GM18511 (cell line): ENCODE results near the gene C13orf42.

Experiments
- ATAC-seq: cut with Tn5 transposase; IDR thresholded peaks from one replicate; pipeline ENCODE4 v1.9.1; 2021; ENCODE audit warnings: mild to moderate bottlenecking, moderate library complexity; ENCODE audit not compliant: unreplicated experiment

C13orf42 gene

DNA sequence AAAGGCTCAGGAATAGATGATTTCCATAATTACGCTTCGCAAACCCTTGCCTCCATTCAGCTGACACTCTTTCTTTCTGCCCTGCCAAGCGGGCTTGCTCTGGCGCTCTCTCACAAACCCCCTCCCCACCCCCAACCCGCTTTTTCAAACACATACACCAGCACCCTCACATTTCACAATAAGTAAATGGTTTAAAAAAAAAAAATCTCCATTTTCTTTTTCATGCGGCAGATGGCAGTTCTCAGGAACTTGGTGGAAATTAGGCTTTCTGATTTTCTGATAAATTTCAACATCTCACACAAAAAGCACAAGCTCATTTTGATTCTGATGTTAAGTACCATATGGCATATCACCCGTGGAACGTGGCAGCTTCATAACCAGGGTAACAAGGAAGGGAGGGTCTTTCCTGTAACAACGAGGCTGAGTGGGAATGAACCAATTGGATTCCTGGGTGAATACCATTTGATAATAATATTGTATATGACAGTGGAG lies 43.8 kb downstream of the C13orf42 start:
- no peak for ATAC-seq

GRCh38 chr13:51066091-51066831 lies 44.8 kb downstream of the C13orf42 start:
- peak; percentile 73 for ATAC-seq

DNA sequence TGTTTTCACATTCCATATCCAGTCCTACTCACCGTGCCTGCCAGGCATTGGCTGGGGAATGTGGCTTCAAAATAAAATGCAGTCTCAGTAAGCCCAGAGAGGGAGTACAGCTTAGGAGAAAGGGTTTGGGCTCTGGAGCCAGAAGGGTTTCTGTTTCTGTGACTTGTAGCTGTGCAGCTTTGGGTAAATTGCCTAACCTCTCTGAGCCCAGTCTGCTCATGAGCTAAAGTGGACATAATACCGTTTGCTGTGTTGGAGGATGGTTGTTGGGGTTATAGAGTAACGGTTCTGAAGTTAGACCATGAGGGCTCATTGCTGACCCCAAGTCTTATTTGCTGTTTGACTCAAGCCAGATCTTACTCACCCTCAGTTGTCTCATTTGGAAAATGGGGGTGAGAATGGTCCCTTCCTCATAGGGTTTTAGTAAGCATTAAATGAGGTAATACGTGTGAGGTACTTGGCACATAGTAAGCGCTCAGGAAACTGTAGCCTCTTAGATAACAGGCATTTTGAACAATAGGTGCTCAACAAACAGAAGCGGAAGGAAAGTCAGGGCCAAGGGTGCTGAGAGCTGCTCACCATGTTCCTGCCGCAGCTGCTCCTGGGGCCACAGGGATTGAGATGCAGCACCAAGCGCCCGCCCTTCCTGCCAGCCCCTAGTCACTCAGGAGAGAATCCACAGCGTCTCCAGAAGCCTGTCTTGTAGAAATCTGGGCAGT lies 45.5 kb downstream of the C13orf42 start:
- ATAC-seq: no peak

GRCh38 chr13:51064753-51065152 lies 46.3 kb downstream of the C13orf42 start:
- ATAC-seq: no peak

DNA sequence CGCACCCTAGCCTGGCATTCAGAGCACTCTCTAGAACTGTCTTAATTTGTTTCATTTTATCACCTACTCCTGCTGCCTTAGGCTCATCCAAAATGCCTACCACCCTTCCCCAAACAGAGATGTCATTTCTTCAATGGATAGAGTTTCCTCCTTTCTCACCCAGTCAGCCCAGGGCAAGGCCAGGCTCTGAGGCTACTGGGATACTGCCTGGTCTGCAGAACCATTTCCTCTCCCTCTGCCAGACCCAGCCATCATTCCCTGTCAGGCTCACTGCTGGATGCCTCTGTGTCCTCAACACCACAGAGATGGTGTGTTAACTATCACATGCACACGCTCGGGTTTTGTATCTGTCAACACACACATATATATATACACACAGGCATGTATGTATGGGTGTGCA lies 47.2 kb downstream of the C13orf42 start:
- ATAC-seq: no peak

DNA sequence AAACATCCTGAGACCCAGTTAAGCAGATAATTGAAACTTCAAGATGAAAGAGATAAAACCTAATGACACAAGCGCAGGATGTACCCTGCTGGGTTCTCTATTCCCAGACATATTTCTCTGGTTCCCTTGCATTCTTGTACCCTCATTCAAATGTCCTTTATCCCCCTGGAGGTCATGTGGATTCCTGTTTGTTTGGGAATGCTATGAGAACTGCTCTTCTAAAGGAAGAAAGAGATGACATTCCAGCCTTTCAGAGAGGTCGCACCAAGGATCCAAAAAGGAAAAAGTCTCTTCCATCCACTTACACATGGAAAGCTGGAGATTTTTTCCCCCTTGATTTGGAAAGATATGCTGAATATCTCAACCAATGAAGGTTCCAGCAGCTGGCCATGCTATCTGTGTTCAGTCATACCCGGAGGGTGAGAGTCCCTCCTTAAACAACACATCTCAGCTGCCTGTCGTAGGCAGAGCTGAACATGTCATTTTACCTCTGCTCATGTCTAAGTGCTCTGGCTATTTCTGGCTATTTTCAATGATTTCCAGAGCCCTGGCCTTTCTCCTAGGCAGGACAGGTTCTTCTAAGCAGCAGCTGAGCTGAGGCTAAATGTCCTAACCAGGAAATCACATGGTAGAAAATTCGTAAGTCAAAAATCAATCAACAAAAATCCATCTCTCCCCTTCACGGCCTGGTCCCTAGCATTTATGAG lies 52.5 kb downstream of the C13orf42 start:
- no peak for ATAC-seq

DNA sequence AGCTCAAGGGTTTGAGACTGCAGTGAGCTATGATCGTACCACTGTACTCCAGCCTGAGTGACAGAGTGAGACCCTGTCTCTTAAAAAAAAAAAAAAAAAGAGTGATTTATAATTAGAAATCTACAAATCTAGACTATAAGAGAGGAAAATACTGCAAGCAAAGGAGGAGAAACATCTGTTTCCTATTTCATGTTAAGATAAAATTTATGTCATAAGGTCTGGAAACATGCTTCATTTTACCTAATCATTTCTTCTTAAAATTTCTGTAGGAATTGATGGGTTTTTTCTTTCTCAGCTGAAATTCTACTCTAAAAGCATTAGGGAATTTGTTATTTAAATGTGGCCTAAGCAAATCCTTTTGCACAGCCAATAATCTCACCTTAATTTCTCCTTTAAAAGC lies 53.2 kb downstream of the C13orf42 start:
- no peak for ATAC-seq

- no peak for ATAC-seq
Observed at GRCh38 chr13:51057001-51057400, 54.1 kb downstream of the C13orf42 start.

- ATAC-seq: no peak
Observed at GRCh38 chr13:51052581-51052980, 58.5 kb downstream of the C13orf42 start.

DNA sequence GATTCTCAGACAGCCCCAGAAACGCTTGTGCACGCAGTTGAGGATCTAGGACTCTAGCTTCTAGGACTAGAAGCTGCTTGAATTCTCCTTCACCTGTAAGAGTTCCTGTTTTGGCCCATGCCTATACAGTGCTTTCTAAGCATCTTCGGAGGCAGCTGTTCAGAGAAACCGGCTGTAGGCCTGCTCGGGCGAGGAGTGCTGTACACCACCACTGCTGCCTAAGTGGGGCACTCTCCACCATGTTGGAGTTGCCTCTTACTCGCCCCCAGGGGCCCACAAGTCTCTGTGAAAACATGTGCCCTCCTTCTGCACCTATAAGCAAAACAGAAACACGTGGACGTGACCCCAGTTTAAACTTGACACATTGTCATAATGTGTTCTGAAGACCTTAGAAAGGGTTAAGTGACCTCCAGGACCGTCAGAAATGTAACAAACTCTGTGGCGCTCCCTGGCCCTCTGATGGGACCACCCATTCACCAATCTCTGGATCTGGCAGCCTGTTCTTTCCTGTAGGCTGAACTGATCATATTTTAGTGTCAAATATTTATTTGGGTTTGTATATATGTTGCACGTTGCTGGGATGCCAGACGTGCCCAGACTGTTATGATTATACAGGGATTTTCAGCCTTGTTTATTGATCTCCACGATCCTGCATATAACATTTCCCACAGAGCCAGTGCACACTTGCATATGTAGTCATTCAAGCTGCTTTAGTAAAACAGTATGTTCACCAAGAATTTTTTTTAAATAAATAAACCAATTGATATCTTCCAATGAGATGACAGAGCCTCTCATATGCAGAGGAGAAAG lies 60.8 kb downstream of the C13orf42 start:
- no peak for ATAC-seq

- no peak for ATAC-seq
Observed at GRCh38 chr13:51048616-51049015, 62.5 kb downstream of the C13orf42 start.

DNA sequence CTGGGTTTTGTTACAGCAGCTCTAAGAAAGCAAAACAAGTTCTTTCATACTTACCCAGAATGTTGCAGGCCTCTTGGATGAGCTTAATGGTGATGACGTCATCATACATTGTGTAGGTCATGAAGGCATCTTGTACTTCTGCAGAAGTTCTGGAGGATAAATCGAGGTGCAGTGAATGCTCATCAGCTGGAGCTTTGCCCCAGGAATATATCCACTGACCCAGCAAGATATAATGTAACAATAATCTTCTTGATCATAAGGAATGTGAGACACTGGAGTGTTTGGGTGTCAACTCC lies 63.0 kb downstream of the C13orf42 start:
- ATAC-seq: no peak

DNA sequence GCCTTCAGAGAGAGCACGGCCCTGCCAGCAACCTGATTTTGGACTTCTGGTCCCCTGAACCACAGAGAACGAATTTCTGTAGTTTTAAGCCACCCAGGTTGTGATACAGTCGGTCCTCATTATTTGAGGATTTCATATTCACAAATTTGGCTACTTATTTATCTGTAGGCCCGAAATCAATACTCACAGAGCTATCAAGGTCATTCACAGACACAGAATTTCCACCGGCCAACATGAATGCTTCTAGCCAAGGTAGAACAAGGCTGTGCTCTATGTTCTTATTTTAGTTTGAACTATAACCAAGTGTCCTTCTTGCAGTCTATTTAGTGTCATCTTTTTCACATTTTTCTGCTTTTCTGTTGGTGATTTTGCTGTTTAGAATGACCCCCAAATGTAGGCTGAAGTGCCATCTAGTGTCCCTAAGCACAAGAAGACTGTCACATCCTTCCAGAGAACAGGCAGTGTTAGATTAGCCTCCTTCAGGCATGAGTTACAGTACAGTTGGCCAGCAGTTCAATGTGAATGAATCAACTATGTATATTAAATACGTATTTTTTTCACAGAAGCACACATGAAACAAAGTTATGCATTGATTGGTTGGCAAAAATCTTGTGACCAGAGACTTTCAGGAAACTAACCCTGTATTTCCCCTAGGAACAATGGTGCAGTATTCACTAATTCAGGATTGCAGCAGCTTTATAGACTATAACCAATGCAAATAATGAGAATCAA lies 63.5 kb downstream of the C13orf42 start:
- no peak for ATAC-seq

GRCh38 chr13:51045451-51045850 lies 65.6 kb downstream of the C13orf42 start:
- no peak for ATAC-seq

DNA sequence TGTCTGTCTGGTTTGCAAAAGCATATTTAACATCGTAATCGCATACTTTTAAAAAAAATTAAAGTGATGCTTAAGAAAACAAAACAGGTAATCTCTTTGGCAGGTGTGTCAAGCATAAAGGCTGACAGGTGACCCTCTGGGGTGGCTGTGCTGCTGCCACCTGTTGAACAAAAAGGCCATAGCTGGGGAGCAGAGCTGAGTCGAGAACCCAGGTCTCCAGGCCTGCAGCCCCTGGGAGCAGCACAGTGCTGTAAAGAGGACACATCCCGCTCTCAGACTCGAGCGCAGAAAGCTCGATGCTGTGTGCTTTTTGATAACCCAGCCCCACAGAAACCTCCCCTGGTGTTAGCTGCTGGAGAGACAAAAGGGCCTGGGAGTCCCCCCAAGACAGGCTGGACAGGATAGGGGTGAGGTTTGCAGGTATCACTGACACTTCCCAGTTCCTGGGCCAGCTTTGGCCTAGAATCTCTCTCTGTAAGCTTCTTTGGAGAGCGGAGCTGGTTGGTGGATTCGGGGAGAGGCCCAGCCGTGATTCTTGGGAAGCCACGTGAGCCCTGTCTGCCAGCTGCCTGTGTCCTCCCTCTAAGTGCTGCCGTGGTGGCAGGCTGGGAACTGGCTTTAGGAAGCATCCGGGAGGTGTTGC lies 66.9 kb downstream of the C13orf42 start:
- no peak for ATAC-seq

GRCh38 chr13:51043310-51043709 lies 67.8 kb downstream of the C13orf42 start:
- ATAC-seq: no peak

- no peak for ATAC-seq
Observed at GRCh38 chr13:51041710-51042109, 69.4 kb downstream of the C13orf42 start.

GRCh38 chr13:51041126-51041525 lies 69.9 kb downstream of the C13orf42 start:
- ATAC-seq: no peak

DNA sequence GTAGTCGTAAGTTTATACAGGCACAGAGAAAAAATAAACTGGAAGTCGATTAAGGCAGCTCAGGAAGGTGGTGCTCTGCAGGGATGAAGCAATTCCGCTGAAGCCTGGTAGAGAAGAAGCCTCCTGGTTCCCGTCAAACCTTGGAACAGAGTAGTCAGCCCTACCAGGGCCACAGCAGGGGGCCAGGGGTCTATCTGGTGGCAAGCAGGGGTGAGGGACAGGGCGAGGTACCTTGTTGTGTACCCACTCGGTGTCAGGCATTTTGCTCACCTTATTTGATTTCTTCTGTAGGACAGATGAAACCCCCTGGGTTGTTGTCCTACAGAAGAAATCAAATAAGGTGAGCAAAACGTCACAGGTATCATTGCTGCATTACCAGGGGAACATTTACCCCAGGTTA lies 70.6 kb downstream of the C13orf42 start:
- ATAC-seq: no peak

- no peak for ATAC-seq
Observed at GRCh38 chr13:51036418-51036817, 74.7 kb downstream of the C13orf42 start.
